Peyer's patch (tissue), 4 donors: ENCODE measurements around the gene NEK8.

ENCODE experiments used
- CTCF ChIP-seq, 6 experiments: fragments of 450-650 bp in 4 of 6; fragments of 200-600 bp in 2 of 6; sonication (generic) in 1 of 6; IDR thresholded peaks; one replicate each; pipeline ENCODE4 v1.5.1; 2017 to 2019; ENCODE audit warnings: antibody characterized with exemption in 6 of 6, mild to moderate bottlenecking in 3 of 6, moderate library complexity in 1 of 6
- POLR2A ChIP-seq, 2 donors: fragments of 450-650 bp; IDR thresholded peaks; one replicate each; pipeline ENCODE4 v1.5.1; 2017; ENCODE audit warnings: antibody characterized with exemption in 2 of 2, mild to moderate bottlenecking in 2 of 2, moderate library complexity in 2 of 2

- peak in 1 of 6 experiments; percentile 4 for TF ChIP-seq CTCF (IDR thresholded peaks at IDR 0.05)
- TF ChIP-seq POLR2A (IDR thresholded peaks at IDR 0.05) = peak in 1 of 2 donors; percentile 36
Observed at GRCh38 chr17:28725660-28726225, 2.8 kb upstream of the NEK8 start.
